OCI-LY1 (cell line): ENCODE results near the gene SCART1.
A peak's percentile ranks its signal among the peaks of the same experiment; 100 is the strongest.

Experiments used
- H2AFZ ChIP-seq: fragments of 200-600 bp; sonication (generic), shearing (Covaris generic); 2 replicates; pipeline ENCODE4 v1.6.0; 2014; ENCODE audit warnings: antibody characterized with exemption, mild to moderate bottlenecking, low read length
- H3F3A ChIP-seq: fragments of 200-600 bp; sonication (generic), shearing (Covaris generic); 2 replicates; pipeline ENCODE4 v1.6.0; 2014; ENCODE audit warnings: mild to moderate bottlenecking, antibody characterized with exemption, low read length, moderate library complexity; ENCODE audit not compliant: insufficient read depth
- H3K27ac ChIP-seq: fragments of 200-600 bp; sonication (generic); 2 replicates; pipeline ENCODE4 v1.5.1; 2014; ENCODE audit warnings: low read length, mixed run types, mild to moderate bottlenecking, low read depth; ENCODE audit not compliant: poor library complexity, severe bottlenecking
- H3K27me3 ChIP-seq: fragments of 200-600 bp; sonication (generic); 2 replicates; pipeline ENCODE4 v1.6.0; 2014; ENCODE audit warnings: antibody characterized with exemption, mild to moderate bottlenecking, low read length, moderate library complexity; ENCODE audit not compliant: insufficient read depth
- H3K36me3 ChIP-seq: fragments of 200-600 bp; sonication (generic); 2 replicates; pipeline ENCODE4 v1.6.1; 2014; ENCODE audit warnings: mild to moderate bottlenecking, antibody characterized with exemption, low read length, moderate library complexity, mixed read lengths; ENCODE audit not compliant: insufficient read depth
- H3K4me1 ChIP-seq: fragments of 200-600 bp; sonication (generic); 2 replicates; pipeline ENCODE4 v1.5.1; 2014; ENCODE audit warnings: mild to moderate bottlenecking, low read length, moderate library complexity; ENCODE audit not compliant: insufficient read depth, severe bottlenecking
- H3K4me2 ChIP-seq: fragments of 200-600 bp; sonication (generic), shearing (Covaris generic); 2 replicates; pipeline ENCODE4 v1.6.1; 2014; ENCODE audit warnings: low read length
- H3K4me3 ChIP-seq: fragments of 200-600 bp; sonication (generic); 2 replicates; pipeline ENCODE4 v1.5.1; 2014; ENCODE audit warnings: low read length, low read depth, mild to moderate bottlenecking, mixed read lengths; ENCODE audit not compliant: poor library complexity, severe bottlenecking
- H3K79me2 ChIP-seq: fragments of 200-600 bp; shearing (Covaris generic); 2 replicates; pipeline ENCODE4 v1.6.1; 2016; ENCODE audit warnings: mixed run types, low read length, mixed read lengths; ENCODE audit not compliant: insufficient read depth
- H3K9ac ChIP-seq: fragments of 200-600 bp; sonication (generic), shearing (Covaris generic); 2 replicates; pipeline ENCODE4 v1.6.1; 2014; ENCODE audit warnings: mild to moderate bottlenecking, low read length, mixed read lengths
- H3K9me2 ChIP-seq: fragments of 200-600 bp; sonication (generic), shearing (Covaris generic); 2 replicates; pipeline ENCODE4 v1.6.1; 2014; ENCODE audit warnings: low read depth, mild to moderate bottlenecking, low read length, mixed read lengths
- H3K9me3 ChIP-seq: fragments of 200-600 bp; shearing (Covaris generic); 2 replicates; pipeline ENCODE4 v1.6.1; 2014; ENCODE audit warnings: low read length, mixed read lengths
- H4K20me1 ChIP-seq: fragments of 200-600 bp; sonication (generic), shearing (Covaris generic); 2 replicates; pipeline ENCODE4 v1.6.0; 2016; ENCODE audit warnings: mild to moderate bottlenecking, low read length; ENCODE audit not compliant: insufficient read depth
- CTCF ChIP-seq: fragments of 200-600 bp; sonication (generic), shearing (Covaris generic); IDR thresholded peaks from 2 replicates; pipeline ENCODE4 v1.5.1; 2017; ENCODE audit warnings: mild to moderate bottlenecking, antibody characterized with exemption, low read length, moderate library complexity, mixed read lengths
- EZH2 ChIP-seq: fragments of 200-600 bp; sonication (generic), shearing (Covaris generic); IDR thresholded peaks from 2 replicates; pipeline ENCODE4 v1.8.0; 2017; ENCODE audit warnings: borderline replicate concordance, mixed run types, mild to moderate bottlenecking, antibody characterized with exemption, low read length, moderate library complexity, mixed read lengths

Gene SCART1

GRCh38 chr10:133453516-133454203, at the start of gene SCART1:
TSS of gene SCART1 (plus strand) at chr10:133453945. CDS start at chr10:133453998, 53 bp downstream.
- Histone ChIP-seq H4K20me1 (no peaks in the 10 kb centered on the region), H3K27ac (peak within 1 kb of the TSS; percentile 57)

GRCh38 chr10:133405272-133405671, 48.5 kb upstream of the SCART1 start:
- peaks cover 97% of the 10 kb centered on the region for H3K36me3 ChIP-seq
- H4K20me1 ChIP-seq: no peaks in the 10 kb centered on the region
- no peaks in the 10 kb centered on the region for H3K9me2 ChIP-seq

More at GRCh38 chr10:133453516-133454203, at the start of gene SCART1:
- H3K4me1 ChIP-seq: peaks cover 4% of the 10 kb centered on the region
- H3K27me3 ChIP-seq: no peaks in the 10 kb centered on the region
- H2AFZ ChIP-seq: no peak within 1 kb of the TSS
- H3K9me2 ChIP-seq: no peaks in the 10 kb centered on the region
- no peaks in the 10 kb centered on the region for H3F3A ChIP-seq
- no peak for TF ChIP-seq EZH2
- peak; percentile 37; the same call in 1 of the 2 replicates for TF ChIP-seq CTCF
- peak within 1 kb of the TSS; percentile 63 for H3K4me3 ChIP-seq
- no peaks in the 10 kb centered on the region for H3K36me3 ChIP-seq
- no peaks in the 10 kb centered on the region for H3K79me2 ChIP-seq
- peak within 1 kb of the TSS; percentile 58; the same call in 1 of the 2 replicates for H3K9ac ChIP-seq
- H3K4me2 ChIP-seq: peak within 1 kb of the TSS; percentile 13; the same call in 1 of the 2 replicates
- H3K9me3 ChIP-seq: peaks cover 7% of the 10 kb centered on the region

GRCh38 chr10:133405844-133406527, 47.8 kb upstream of the SCART1 start:
- Histone ChIP-seq H3K9ac (no peak overlapping the region), H3K9me2 (no peaks in the 10 kb centered on the region), H3K9me3 (peaks cover 11% of the 10 kb centered on the region), H3K27me3 (no peaks in the 10 kb centered on the region), H3F3A (no peaks in the 10 kb centered on the region), H2AFZ (no peak overlapping the region), H3K79me2 (peaks cover 46% of the 10 kb centered on the region), H3K36me3 (peaks cover 98% of the 10 kb centered on the region), H4K20me1 (no peaks in the 10 kb centered on the region), H3K4me3 (no peak overlapping the region), H3K4me2 (no peak overlapping the region; the same call in 1 of the 2 replicates), H3K27ac (peak overlapping the region; percentile 12), H3K4me1 (peaks cover 10% of the 10 kb centered on the region)
- TF ChIP-seq EZH2: no peak
- no peak for TF ChIP-seq CTCF

More at GRCh38 chr10:133405272-133405671, 48.5 kb upstream of the SCART1 start:
- H3K4me3 ChIP-seq: no peak overlapping the region
- no peak overlapping the region for H3K4me2 ChIP-seq
- no peak overlapping the region for H3K27ac ChIP-seq
- no peaks in the 10 kb centered on the region for H3F3A ChIP-seq
- no peak overlapping the region for H3K9ac ChIP-seq
- H2AFZ ChIP-seq: no peak overlapping the region
- H3K79me2 ChIP-seq: peaks cover 39% of the 10 kb centered on the region
- H3K4me1 ChIP-seq: peaks cover 10% of the 10 kb centered on the region
- H3K9me3 ChIP-seq: peaks cover 9% of the 10 kb centered on the region; the same call in 1 of the 2 replicates
- TF ChIP-seq EZH2: no peak
- TF ChIP-seq CTCF: no peak
- no peaks in the 10 kb centered on the region for H3K27me3 ChIP-seq
